ENCODE results near the gene SNAP47.
A peak's percentile ranks its signal among the peaks of the same experiment; 100 is the strongest.

The SNAP47 gene

DNA sequence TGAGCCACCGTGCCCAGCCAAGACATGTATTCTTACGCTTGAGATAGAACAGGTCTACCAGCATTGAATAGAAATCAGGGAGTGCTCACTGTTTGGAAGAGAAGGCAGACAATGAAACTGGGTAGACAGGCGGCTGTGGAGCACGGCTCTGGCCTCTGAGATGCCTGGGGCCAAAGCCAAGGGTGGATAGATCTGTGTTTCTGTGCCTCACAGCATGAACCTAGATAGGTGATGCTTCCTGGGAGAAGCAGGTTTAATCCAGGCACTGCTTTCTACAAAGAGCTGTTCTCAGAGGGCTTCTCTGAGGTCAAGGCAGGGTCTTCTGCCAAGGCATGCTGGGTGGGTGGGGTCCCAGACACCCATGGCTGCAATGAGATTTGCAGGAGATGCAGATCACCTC lies 55.6 kb downstream of the SNAP47 start:
- DNase-seq (ENCODE audit: insufficient read length, low spot score), result no peak
- FAIRE-seq, result no peak

DNA sequence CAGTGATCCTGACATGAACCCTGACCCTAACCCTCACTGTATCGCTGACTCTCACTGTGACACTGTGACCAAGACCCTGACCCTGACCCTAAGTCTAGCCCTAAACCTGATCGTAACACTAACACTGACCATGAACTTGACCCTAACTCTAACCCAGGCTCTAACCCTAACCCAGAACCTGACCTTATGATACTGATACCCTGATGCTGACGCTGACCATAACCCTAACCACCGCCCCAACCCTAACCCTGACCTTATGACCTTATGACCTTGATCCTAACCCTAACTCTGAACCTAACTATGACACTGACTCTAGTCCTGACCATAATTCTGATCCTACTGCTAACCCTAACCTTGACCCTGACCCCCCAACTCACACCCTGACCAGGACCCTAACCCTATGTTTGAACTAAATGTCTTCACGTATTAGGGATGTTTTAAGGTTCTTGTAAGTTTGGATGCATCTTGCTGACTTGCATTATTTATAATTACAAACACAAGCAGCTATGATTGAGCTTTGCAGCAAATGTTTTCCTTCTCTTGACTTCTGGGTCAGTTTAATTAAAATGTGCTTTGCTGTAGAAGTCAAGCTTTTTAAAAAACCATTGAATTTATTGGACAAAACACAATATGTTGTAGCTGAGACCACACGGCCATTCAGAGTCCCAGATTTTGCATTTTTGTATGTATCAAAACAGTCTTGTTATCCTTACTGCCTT lies 56.3 kb downstream of the SNAP47 start:
- no peak for FAIRE-seq
- TF ChIP-seq POU2F2 (IDR thresholded peaks at IDR 0.05; ENCODE audit: low read depth, low read length) (no peak), SPI1 (IDR thresholded peaks at IDR 0.05; ENCODE audit: low read depth, low read length) (no peak)

More for the DNA sequence above, 55.6 kb downstream of the SNAP47 start:
- TF ChIP-seq POU2F2 (IDR thresholded peaks at IDR 0.05; ENCODE audit: low read depth, low read length) (no peak), POLR2AphosphoS5 (IDR thresholded peaks at IDR 0.05; ENCODE audit: low read depth, low read length) (no peak), POLR2A (IDR thresholded peaks at IDR 0.05; ENCODE audit: low read depth, low read length) (no peak)

DNA sequence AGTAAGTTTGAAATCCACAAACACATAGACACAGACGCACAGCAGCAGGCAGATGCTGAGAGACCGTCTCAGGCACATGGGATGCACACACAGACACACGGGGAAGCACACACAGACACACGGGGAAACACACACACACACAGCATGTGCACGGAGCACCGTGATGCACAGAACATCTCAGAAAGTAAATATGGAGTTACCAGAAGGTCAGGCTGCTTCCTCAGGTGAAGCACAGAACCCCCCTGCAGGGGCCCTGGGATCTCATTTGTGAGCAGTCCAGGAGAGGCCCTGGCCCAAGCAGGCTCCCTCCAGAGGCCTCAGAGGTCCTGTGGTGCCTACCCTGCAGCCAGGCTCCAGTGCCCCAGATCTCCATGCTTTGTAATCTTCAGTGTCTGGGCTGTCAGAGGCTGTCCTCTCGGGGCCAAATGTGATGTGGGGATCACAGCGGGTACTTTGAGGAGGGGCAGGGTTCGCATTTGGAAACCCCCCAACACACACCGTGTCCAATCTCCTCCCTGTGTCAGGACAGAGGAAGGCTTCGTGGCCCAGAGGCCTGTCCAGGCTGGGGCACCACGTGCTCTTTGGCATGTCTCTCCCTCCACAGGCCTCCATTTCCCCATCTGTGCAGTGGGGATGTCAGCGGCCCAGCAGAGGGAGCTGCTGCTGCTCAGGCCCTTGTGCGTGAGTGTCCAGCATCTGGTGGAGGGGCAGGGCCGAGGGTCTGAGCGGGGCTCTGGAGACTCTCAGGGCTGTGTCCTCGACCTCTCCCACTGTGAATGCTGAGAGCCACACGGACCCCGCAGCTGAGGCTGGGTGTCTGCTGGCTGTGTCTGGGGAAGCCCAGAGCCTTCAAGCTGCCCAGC lies 57.2 kb downstream of the SNAP47 start:
- TF ChIP-seq POU2F2 (IDR thresholded peaks at IDR 0.05; ENCODE audit: low read depth, low read length) (no peak), TAF1 (IDR thresholded peaks at IDR 0.05; ENCODE audit: low read depth, low read length) (no peak), POLR2AphosphoS5 (IDR thresholded peaks at IDR 0.05; ENCODE audit: low read depth, low read length) (no peak), PAX5 (IDR thresholded peaks at IDR 0.05; ENCODE audit: insufficient read depth, low read length, severe bottlenecking) (no peak)
- DNase-seq (ENCODE audit: insufficient read length, low spot score) (peak; percentile 5), FAIRE-seq (no peak)

More for the DNA sequence above, 56.3 kb downstream of the SNAP47 start:
- DNase-seq (ENCODE audit: insufficient read length, low spot score), result no peak

DNA sequence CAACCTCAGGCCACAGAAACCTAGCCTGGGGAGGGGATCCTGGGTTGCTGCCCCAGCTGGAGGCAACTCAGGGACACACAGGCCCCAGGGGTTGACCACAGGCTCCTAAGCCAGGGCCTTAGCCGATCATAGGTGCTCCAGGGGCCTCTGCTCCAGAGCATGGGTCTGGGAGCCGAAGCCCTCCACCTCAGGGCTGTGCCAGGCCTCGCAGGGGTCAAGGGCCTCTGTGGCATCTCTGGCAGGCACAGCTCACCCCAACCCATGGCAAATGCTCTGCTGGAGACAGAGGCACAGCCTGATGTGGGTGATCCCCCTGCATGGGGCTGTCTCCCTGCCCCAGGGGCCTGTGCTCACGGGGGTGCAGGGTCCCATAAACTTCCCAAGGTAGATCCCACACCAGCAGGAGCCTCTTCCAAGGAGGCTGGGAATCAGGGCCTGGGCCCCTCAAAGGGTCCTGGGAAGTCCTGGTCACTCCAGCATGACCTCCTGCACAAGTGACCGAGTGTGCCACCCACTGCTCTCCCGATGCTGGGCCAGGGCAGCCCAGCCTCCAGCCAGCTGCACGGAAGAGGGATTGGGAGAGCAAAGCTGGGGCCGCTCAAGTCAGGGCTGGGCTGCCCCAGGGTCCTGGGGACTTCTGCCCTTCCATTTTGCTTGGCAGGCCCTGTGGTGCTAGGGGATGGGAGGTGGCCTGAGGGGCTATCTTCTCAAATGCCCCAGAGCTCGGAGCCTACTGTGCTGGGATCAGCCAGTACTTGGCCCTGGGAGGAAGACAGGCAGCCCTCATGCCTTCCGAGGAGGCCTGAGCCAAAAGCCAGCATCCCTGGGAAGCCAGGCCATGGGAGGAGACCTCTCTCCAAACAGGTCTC lies 58.1 kb downstream of the SNAP47 start:
- DNase-seq (ENCODE audit: insufficient read length, low spot score), result peak; percentile 3
- FAIRE-seq, result no peak
- TF ChIP-seq POLR2A (IDR thresholded peaks at IDR 0.05; ENCODE audit: low read depth, low read length) (no peak), TAF1 (IDR thresholded peaks at IDR 0.05; ENCODE audit: low read depth, low read length) (no peak), POLR2AphosphoS5 (IDR thresholded peaks at IDR 0.05; ENCODE audit: low read depth, low read length) (no peak), POU2F2 (IDR thresholded peaks at IDR 0.05; ENCODE audit: low read depth, low read length) (no peak)

DNA sequence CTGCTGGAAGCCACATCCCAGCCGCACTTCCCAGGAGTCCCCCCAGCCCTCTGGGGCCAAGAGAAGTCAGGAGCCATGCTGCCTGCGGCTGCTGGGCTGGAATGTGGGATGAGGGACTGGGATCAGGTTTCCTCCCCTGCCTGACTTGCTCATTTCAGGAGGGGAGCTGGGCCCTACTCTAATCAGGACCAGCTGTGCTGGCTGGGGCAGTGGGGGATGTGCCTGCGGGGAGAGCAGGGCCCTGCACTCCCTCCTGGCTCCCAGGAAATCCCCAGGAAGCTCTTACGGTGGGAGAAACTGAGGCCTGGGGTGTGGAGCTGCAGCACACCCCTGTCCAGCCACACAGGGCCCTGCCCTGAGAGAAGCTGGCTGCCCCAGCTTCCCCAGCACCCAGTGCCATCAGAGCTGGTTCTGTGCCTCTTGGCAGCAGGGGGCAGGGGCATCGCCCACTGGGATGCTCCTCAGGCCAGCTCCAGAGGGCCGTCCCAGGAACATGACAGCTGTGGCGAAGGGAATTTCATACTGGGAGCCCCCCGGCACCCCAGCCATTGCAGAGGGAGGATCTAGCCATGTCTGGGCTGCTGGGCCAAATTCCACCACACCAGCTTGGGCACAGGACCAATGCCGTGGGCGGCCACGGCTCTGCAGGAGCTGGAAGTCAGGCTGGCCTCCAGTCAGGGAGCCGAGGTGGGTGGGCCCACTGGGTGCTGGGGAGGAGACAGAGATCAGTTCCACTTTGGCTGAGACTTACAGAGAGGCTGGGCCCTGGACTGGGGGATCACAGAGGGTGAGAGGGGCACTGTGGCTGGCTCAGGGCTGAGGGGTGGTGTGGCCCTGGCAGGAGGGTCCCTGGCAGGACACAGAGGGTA lies 58.9 kb downstream of the SNAP47 start:
- FAIRE-seq (no peak), DNase-seq (ENCODE audit: insufficient read length, low spot score) (no peak)
- no peak for TF ChIP-seq SPI1 (IDR thresholded peaks at IDR 0.05; ENCODE audit: low read depth, low read length)
- no peak for TF ChIP-seq POLR2AphosphoS5 (IDR thresholded peaks at IDR 0.05; ENCODE audit: low read depth, low read length)
- no peak for TF ChIP-seq TAF1 (IDR thresholded peaks at IDR 0.05; ENCODE audit: low read depth, low read length)
- no peak for TF ChIP-seq POU2F2 (IDR thresholded peaks at IDR 0.05; ENCODE audit: low read depth, low read length)
- TF ChIP-seq POLR2A (IDR thresholded peaks at IDR 0.05; ENCODE audit: low read depth, low read length), result no peak
- no peak for TF ChIP-seq PAX5 (IDR thresholded peaks at IDR 0.05; ENCODE audit: insufficient read depth, low read length, severe bottlenecking)

DNA sequence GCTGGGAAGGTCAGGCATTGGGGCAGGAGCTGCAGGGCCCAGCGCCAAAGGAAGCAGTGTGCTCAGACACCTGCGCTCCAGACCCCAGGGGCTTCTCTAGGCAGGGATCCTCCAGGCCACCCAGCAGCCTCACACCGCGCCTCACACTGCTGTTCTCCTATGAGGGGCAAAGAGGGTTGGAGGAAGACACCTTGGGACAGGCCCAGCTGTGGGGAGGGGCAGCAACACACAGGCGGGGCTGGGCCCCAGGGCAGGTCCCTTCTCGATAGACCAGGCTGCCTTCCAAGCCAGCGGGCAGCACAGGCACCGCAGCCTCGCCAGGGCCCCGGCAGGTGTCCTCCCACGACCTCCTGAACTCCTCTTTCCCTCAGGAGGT lies 59.6 kb downstream of the SNAP47 start:
- TF ChIP-seq POLR2A (IDR thresholded peaks at IDR 0.05; ENCODE audit: low read depth, low read length), result no peak
- no peak for TF ChIP-seq TAF1 (IDR thresholded peaks at IDR 0.05; ENCODE audit: low read depth, low read length)
- no peak for TF ChIP-seq POU2F2 (IDR thresholded peaks at IDR 0.05; ENCODE audit: low read depth, low read length)
- TF ChIP-seq PAX5 (IDR thresholded peaks at IDR 0.05; ENCODE audit: insufficient read depth, low read length, severe bottlenecking), result no peak
- TF ChIP-seq POLR2AphosphoS5 (IDR thresholded peaks at IDR 0.05; ENCODE audit: low read depth, low read length), result no peak
- no peak for TF ChIP-seq SPI1 (IDR thresholded peaks at IDR 0.05; ENCODE audit: low read depth, low read length)
- FAIRE-seq, result no peak
- no peak for DNase-seq (ENCODE audit: insufficient read length, low spot score)

DNA sequence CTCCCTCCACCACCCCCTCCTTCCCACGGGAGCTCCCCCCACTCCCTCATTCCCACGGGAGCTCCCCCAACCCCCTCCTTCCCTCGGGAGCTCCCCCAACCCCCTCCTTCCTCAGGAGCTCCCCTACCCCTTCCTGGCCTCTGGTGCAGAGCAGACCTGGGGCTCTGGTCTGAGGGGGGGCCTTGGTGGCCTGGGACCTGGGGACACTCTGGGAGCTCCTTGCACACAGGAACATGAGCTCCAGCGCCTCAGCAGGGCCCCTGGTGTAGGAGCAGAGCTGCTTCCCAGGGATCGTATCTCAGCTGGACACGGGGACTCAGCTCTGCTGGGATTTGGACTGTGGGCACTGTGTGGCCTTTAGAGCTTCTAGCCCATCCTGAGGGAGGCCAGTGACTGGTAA lies 60.5 kb downstream of the SNAP47 start:
- DNase-seq (ENCODE audit: insufficient read length, low spot score) (no peak), FAIRE-seq (no peak)
- TF ChIP-seq PAX5 (IDR thresholded peaks at IDR 0.05; ENCODE audit: insufficient read depth, low read length, severe bottlenecking) (no peak), POU2F2 (IDR thresholded peaks at IDR 0.05; ENCODE audit: low read depth, low read length) (no peak), POLR2A (IDR thresholded peaks at IDR 0.05; ENCODE audit: low read depth, low read length) (no peak), POLR2AphosphoS5 (IDR thresholded peaks at IDR 0.05; ENCODE audit: low read depth, low read length) (no peak), SPI1 (IDR thresholded peaks at IDR 0.05; ENCODE audit: low read depth, low read length) (no peak), TAF1 (IDR thresholded peaks at IDR 0.05; ENCODE audit: low read depth, low read length) (no peak)

DNA sequence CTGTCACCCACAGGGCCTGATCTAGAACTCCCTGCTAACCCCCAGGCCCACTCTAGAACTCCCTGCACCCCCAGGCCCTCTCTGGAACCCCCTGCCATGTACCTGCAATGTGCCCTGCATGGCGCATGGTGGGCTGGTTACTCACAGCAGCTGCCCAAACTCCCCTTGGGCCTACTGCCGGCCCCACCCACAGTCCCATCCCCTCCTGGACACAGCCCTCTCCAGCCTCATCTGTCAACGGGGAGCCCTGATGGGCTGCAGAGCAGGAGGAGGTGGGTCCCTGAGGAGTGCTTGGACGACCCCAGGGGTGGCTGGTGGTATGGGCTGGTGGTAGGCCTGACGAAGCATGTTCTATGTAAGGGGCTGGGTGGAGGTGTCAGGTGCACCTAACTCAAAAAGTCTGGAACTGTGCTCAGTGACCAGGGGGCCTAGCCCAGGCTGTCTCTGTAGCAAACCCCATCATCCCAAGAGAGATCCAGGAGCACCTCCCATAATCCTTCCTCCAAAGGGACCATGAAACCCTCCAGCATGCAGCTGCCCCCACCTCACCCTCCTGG lies 61.2 kb downstream of the SNAP47 start:
- DNase-seq (ENCODE audit: insufficient read length, low spot score) (no peak), FAIRE-seq (no peak)
- TF ChIP-seq POU2F2 (IDR thresholded peaks at IDR 0.05; ENCODE audit: low read depth, low read length) (no peak), POLR2AphosphoS5 (IDR thresholded peaks at IDR 0.05; ENCODE audit: low read depth, low read length) (no peak), POLR2A (IDR thresholded peaks at IDR 0.05; ENCODE audit: low read depth, low read length) (no peak), SPI1 (IDR thresholded peaks at IDR 0.05; ENCODE audit: low read depth, low read length) (no peak), TAF1 (IDR thresholded peaks at IDR 0.05; ENCODE audit: low read depth, low read length) (no peak), PAX5 (IDR thresholded peaks at IDR 0.05; ENCODE audit: insufficient read depth, low read length, severe bottlenecking) (no peak)

Measured in GM12891 (cell line).